ENCODE measurements around the gene DSC2. TPM values are rescaled to one million over a fixed set of nuclear protein-coding genes. Genes with fewer than 3 reads are reported as not detected.

The DSC2 gene
- total RNA-seq, 3 donors from 2014 or later, result 8.0 to 72.9 (median 19.0) TPM

GRCh38 chr18:31120594-31120993 lies 18.4 kb upstream of the DSC2 start:
- Histone ChIP-seq H3K27me3 (no peaks in the 10 kb centered on the region), H3K4me1 (no peaks in the 10 kb centered on the region), H3K9me3 (no peaks in the 10 kb centered on the region), H3K27ac (no peak overlapping the region), H3K36me3 (no peaks in the 10 kb centered on the region), H3K4me3 (no peak overlapping the region)
- no peak for TF ChIP-seq CTCF (IDR thresholded peaks at IDR 0.05)
- no peak for TF ChIP-seq POLR2A (IDR thresholded peaks at IDR 0.05)
- TF ChIP-seq POLR2AphosphoS5 (IDR thresholded peaks at IDR 0.05), result no peak
- no peak for DNase-seq (ENCODE audit: low spot score in 2 of 2)
- intact Hi-C loops (cut with DNase I; ENCODE audit: low total_unique reads), result no loop called here

GRCh38 chr18:31116853-31117595 lies 14.8 kb upstream of the DSC2 start:
- no peaks in the 10 kb centered on the region for H3K9me3 ChIP-seq
- no peak overlapping the region for H3K27ac ChIP-seq
- DNase-seq (ENCODE audit: low spot score in 2 of 2), result no peak
- intact Hi-C loops (cut with DNase I; ENCODE audit: low total_unique reads), result no loop called here
- no peak for TF ChIP-seq POLR2AphosphoS5 (IDR thresholded peaks at IDR 0.05)
- TF ChIP-seq CTCF (IDR thresholded peaks at IDR 0.05), result no peak
- no peak for TF ChIP-seq POLR2A (IDR thresholded peaks at IDR 0.05)
- H3K4me1 ChIP-seq, result no peaks in the 10 kb centered on the region
- H3K4me3 ChIP-seq, result no peak overlapping the region
- H3K36me3 ChIP-seq, result no peaks in the 10 kb centered on the region
- no peaks in the 10 kb centered on the region for H3K27me3 ChIP-seq

- TF ChIP-seq CTCF (IDR thresholded peaks at IDR 0.05) (no peak), POLR2A (IDR thresholded peaks at IDR 0.05) (no peak)
- H3K4me1 ChIP-seq, result no peaks in the 10 kb centered on the region
- intact Hi-C loops (cut with DNase I; ENCODE audit: low total_unique reads), result no loop called here
These were observed 10.6 kb upstream of the DSC2 start for GRCh38 chr18:31112804-31113203.

GRCh38 chr18:31105733-31106132 lies 3.5 kb upstream of the DSC2 start:
- Histone ChIP-seq H3K27me3 (no peaks in the 10 kb centered on the region), H3K36me3 (no peaks in the 10 kb centered on the region), H3K9me3 (no peaks in the 10 kb centered on the region), H3K27ac (no peak overlapping the region), H3K4me3 (no peak overlapping the region), H3K4me1 (no peaks in the 10 kb centered on the region)
- intact Hi-C loops (cut with DNase I; ENCODE audit: low total_unique reads), result no loop called here
- no peak for DNase-seq (ENCODE audit: low spot score in 2 of 2)
- TF ChIP-seq CTCF (IDR thresholded peaks at IDR 0.05) (no peak), POLR2AphosphoS5 (IDR thresholded peaks at IDR 0.05) (no peak), POLR2A (IDR thresholded peaks at IDR 0.05) (no peak)

More at GRCh38 chr18:31112804-31113203, 10.6 kb upstream of the DSC2 start:
- Histone ChIP-seq H3K9me3 (no peaks in the 10 kb centered on the region), H3K36me3 (no peaks in the 10 kb centered on the region), H3K27me3 (no peaks in the 10 kb centered on the region), H3K4me3 (no peak overlapping the region), H3K27ac (no peak overlapping the region)
- no peak for DNase-seq (ENCODE audit: low spot score in 2 of 2)

GRCh38 chr18:31104444-31104843 lies 2.2 kb upstream of the DSC2 start:
- TF ChIP-seq CTCF (IDR thresholded peaks at IDR 0.05), result no peak
- TF ChIP-seq POLR2AphosphoS5 (IDR thresholded peaks at IDR 0.05), result no peak
- no peak for TF ChIP-seq POLR2A (IDR thresholded peaks at IDR 0.05)
- H3K4me1 ChIP-seq, result no peaks in the 10 kb centered on the region
- no peak overlapping the region for H3K4me3 ChIP-seq
- no peak overlapping the region for H3K27ac ChIP-seq
- no peaks in the 10 kb centered on the region for H3K9me3 ChIP-seq
- no peak for DNase-seq (ENCODE audit: low spot score in 2 of 2)
- no peaks in the 10 kb centered on the region for H3K36me3 ChIP-seq
- no peaks in the 10 kb centered on the region for H3K27me3 ChIP-seq
- intact Hi-C loops (cut with DNase I; ENCODE audit: low total_unique reads), result no loop called here
